GM19468 (cell line): Measurements from ENCODE around the gene KRTAP2-4.
"Not testable (repeated sequence)": the region's sequence is repeated elsewhere in the genome, so short reads cannot be mapped to it uniquely, and the experiment has no call there.

Experiments used
- ATAC-seq: cut with Tn5 transposase; IDR thresholded peaks from one replicate; pipeline ENCODE4 v1.9.1; 2021; ENCODE audit warnings: mild to moderate bottlenecking, moderate library complexity, moderate number of reproducible peaks; ENCODE audit not compliant: unreplicated experiment; ENCODE audit errors: extremely low read depth

Gene KRTAP2-4

GRCh38 chr17:41073676-41074075, 8.0 kb upstream of the KRTAP2-4 start:
- no peak for ATAC-seq

- no peak for ATAC-seq
Observed at GRCh38 chr17:41071606-41072360, 6.1 kb upstream of the KRTAP2-4 start.

GRCh38 chr17:41069031-41069430, 3.4 kb upstream of the KRTAP2-4 start:
- no peak for ATAC-seq

- no peak for ATAC-seq
Observed at GRCh38 chr17:41067281-41067680, 1.6 kb upstream of the KRTAP2-4 start.

- not testable (repeated sequence) for ATAC-seq
Observed at GRCh38 chr17:41065016-41065689, 526 bp downstream of the KRTAP2-4 start.

GRCh38 chr17:41064301-41064700, 1.4 kb downstream of the KRTAP2-4 start:
- no peak for ATAC-seq

GRCh38 chr17:41063449-41063848, 2.2 kb downstream of the KRTAP2-4 start:
- no peak for ATAC-seq

GRCh38 chr17:41061964-41062363, 3.7 kb downstream of the KRTAP2-4 start:
- no peak for ATAC-seq

- no peak for ATAC-seq
Observed at GRCh38 chr17:41060052-41060604, 5.6 kb downstream of the KRTAP2-4 start, which contains the start of gene KRTAP2-3. KRTAP2-3 (minus strand) TSS chr17:41060114; CDS start chr17:41060050, 64 bp downstream.

GRCh38 chr17:41059276-41060051, 6.2 kb downstream of the KRTAP2-4 start:
- not testable (repeated sequence) for ATAC-seq

GRCh38 chr17:41058741-41059140, 6.9 kb downstream of the KRTAP2-4 start:
- ATAC-seq, result no peak

GRCh38 chr17:41057547-41057946, 8.1 kb downstream of the KRTAP2-4 start:
- ATAC-seq, result no peak

GRCh38 chr17:41055130-41055529, 10.5 kb downstream of the KRTAP2-4 start, which contains the start of gene KRTAP2-2:
KRTAP2-2 (minus strand) TSS chr17:41055230; CDS start chr17:41055211, 19 bp downstream.
- not testable (repeated sequence) for ATAC-seq

- ATAC-seq, result not testable (repeated sequence)
Observed at GRCh38 chr17:41054556-41054955, 11.1 kb downstream of the KRTAP2-4 start.

GRCh38 chr17:41054025-41054424, 11.7 kb downstream of the KRTAP2-4 start:
- ATAC-seq, result no peak

GRCh38 chr17:41052566-41052965, 13.1 kb downstream of the KRTAP2-4 start:
- ATAC-seq, result no peak

- no peak for ATAC-seq
Observed at GRCh38 chr17:41049110-41049509, 16.6 kb downstream of the KRTAP2-4 start.

GRCh38 chr17:41048441-41048840, 17.2 kb downstream of the KRTAP2-4 start:
- no peak for ATAC-seq

- ATAC-seq, result not testable (repeated sequence)
Observed at GRCh38 chr17:41046735-41047465, 18.8 kb downstream of the KRTAP2-4 start, which contains the start of gene KRTAP2-1. KRTAP2-1 (minus strand) TSS chr17:41047316; CDS start chr17:41047267, 49 bp downstream.
